Ascending aorta (tissue), 2 donors: ENCODE data around the gene CCDC50. TPM values are rescaled to one million over a fixed set of nuclear protein-coding genes. Genes with fewer than 3 reads are reported as not detected.

Experiments used
- DNase-seq, 2 donors: peaks; one replicate each; pipeline ENCODE4 v3.0.0-alpha.2; 2019; ENCODE audit warnings: low spot score in 2 of 2
- H3K27ac ChIP-seq, 2 donors: fragments of 200-600 bp; sonication (generic); one replicate each; pipeline ENCODE4 v1.5.1; 2016 to 2017; ENCODE audit warnings: mild to moderate bottlenecking in 1 of 2
- H3K27me3 ChIP-seq: fragments of 200-600 bp; sonication (generic); one replicate; pipeline ENCODE4 v1.5.1; 2017
- H3K36me3 ChIP-seq, 2 donors: fragments of 200-600 bp; sonication (generic); one replicate each; pipeline ENCODE4 v1.5.1; 2016
- H3K4me1 ChIP-seq, 2 donors: fragments of 200-600 bp; sonication (generic); one replicate each; pipeline ENCODE4 v1.5.1; 2016 to 2017; ENCODE audit warnings: mild to moderate bottlenecking in 1 of 2
- H3K4me3 ChIP-seq, 2 donors: fragments of 200-600 bp; sonication (generic); one replicate each; pipeline ENCODE4 v1.5.1; 2016 to 2017; ENCODE audit warnings: mild to moderate bottlenecking in 1 of 2
- H3K9me3 ChIP-seq, 2 donors: fragments of 200-600 bp; sonication (generic); one replicate each; pipeline ENCODE4 v1.5.1; 2016
- intact Hi-C: fragments of 100-400 bp; cut with DNase I; formaldehyde crosslinking; loops from one replicate; pipeline ENCODE4 v1.15.1; 2023
- total RNA-seq: library from RNA; depleted of rRNA; stranded (reverse); fragments of >200 nt; gene quantifications from one replicate; pipeline ENCODE4 v1.1.0, GENCODE V29; 2016
- TF ChIP-seq, protein P1 (sequence below), 3 experiments: fragments of 200-600 bp in 2 of 3; fragments of 450-650 bp in 1 of 3; sonication (generic) in 2 of 3; IDR thresholded peaks; one replicate each; pipeline ENCODE4 v1.5.1; 2016 to 2019; ENCODE audit warnings: antibody characterized with exemption in 3 of 3, mild to moderate bottlenecking in 1 of 3, moderate library complexity in 1 of 3

The CCDC50 gene
- total RNA-seq, 1 donor from 2014 or later, result 82.8 TPM

DNA sequence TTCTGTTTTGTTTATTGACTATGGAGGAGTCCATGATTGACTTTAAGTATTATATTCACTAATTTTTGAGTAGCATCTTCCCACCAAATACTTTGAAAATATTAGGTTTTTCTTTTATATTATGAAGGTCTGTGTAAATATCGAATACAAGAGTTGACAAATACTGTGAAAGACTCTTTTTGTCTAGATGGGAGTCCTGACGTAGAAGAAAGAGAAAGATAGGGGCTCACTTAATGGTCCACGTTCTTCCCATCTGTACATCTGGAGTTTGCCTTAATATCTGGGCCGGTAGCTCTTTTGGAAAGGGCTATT, 8.9 kb downstream of the CCDC50 start:
- H3K9me3 ChIP-seq, result no peaks in the 10 kb centered on the region
- no peak for DNase-seq
- no peak overlapping the region for H3K4me3 ChIP-seq
- H3K27ac ChIP-seq, result peak overlapping the region; percentile 45 to 60
- no peaks in the 10 kb centered on the region for H3K36me3 ChIP-seq
- intact Hi-C loops, result no loop called here
- H3K27me3 ChIP-seq, result no peaks in the 10 kb centered on the region
- TF ChIP-seq, protein P1, sequence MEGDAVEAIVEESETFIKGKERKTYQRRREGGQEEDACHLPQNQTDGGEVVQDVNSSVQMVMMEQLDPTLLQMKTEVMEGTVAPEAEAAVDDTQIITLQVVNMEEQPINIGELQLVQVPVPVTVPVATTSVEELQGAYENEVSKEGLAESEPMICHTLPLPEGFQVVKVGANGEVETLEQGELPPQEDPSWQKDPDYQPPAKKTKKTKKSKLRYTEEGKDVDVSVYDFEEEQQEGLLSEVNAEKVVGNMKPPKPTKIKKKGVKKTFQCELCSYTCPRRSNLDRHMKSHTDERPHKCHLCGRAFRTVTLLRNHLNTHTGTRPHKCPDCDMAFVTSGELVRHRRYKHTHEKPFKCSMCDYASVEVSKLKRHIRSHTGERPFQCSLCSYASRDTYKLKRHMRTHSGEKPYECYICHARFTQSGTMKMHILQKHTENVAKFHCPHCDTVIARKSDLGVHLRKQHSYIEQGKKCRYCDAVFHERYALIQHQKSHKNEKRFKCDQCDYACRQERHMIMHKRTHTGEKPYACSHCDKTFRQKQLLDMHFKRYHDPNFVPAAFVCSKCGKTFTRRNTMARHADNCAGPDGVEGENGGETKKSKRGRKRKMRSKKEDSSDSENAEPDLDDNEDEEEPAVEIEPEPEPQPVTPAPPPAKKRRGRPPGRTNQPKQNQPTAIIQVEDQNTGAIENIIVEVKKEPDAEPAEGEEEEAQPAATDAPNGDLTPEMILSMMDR (IDR thresholded peaks at IDR 0.05), result no peak
- H3K4me1 ChIP-seq, result peaks cover 0 to 51% of the 10 kb centered on the region in 2 donors

DNA sequence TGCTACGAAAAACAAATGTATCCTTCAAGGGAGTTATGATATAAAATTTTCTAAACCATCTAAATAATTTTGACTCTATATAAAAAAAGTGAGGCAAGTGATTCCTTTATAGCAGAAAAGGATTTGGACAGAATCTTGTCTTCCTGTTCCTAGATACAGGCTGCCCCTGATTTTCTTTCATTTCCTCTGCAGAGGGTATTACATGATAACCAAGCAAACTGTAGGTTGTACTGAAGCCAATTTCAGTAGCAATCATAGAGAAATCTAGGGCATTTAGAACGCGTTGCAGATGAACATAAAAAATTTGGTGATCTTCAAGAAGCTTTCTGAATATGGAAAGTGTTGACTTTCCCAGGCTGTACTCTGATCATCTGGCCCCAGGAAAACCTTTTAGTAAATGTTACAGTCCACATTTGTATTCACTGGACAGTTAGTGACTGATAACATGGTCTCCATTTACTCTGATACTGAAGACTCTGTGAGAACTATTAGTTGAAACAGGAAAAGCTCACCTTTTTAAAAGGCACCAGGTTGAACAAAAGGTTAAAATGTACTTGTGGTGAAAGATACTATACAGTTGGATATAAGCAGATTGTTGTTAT, 10.2 kb downstream of the CCDC50 start:
- DNase-seq, result no peak
- no peaks in the 10 kb centered on the region for H3K27me3 ChIP-seq
- no peaks in the 10 kb centered on the region for H3K9me3 ChIP-seq
- intact Hi-C loops, result no loop called here
- TF ChIP-seq, protein P1 (IDR thresholded peaks at IDR 0.05), result no peak
- peaks cover 0 to 56% of the 10 kb centered on the region in 2 donors for H3K4me1 ChIP-seq
- no peaks in the 10 kb centered on the region for H3K36me3 ChIP-seq
- no peak overlapping the region for H3K4me3 ChIP-seq
- no peak overlapping the region for H3K27ac ChIP-seq

DNA sequence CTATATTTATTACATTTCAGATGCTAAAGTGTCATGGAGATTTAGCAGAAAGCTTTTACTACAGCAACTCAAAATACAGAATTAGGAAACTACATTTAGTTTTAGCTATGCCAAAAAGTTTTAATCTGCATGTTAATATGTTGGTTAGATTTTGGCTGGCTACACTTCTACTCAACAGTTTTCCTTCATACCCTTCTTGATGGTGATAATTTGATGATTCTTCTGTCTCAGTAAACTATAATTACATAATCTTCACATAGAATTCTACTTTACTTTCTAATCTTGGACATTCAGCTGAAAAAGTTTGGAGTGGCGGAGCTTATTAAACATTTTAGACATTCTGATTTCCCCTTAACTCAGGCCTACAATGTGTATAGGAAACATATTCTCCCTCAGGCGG, 11.2 kb downstream of the CCDC50 start:
- DNase-seq, result no peak
- Histone ChIP-seq H3K27me3 (no peaks in the 10 kb centered on the region), H3K4me1 (peaks cover 0 to 50% of the 10 kb centered on the region in 2 donors), H3K36me3 (no peaks in the 10 kb centered on the region), H3K27ac (no peak overlapping the region), H3K9me3 (no peaks in the 10 kb centered on the region), H3K4me3 (no peak overlapping the region)
- intact Hi-C loops, result no loop called here
- TF ChIP-seq, protein P1 (IDR thresholded peaks at IDR 0.05), result no peak

DNA sequence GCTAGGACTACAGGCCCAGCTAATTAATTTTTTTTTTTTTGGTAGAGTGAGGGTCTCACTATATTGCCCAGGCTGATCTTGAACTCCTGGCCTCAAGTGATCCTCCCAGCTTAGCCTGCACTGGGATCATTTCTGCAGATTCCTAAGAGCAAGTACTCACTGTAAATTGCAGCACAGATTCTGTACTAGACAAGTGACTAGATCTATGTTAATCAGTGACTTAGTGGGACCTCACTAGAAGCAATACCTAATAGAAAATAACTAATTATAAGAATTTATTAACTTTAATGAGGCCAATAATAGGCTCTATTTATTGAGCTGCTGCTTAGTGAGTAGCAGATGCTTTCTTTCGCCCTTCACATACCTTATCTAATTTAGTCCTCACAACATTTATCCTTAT, 11.8 kb downstream of the CCDC50 start:
- H3K27me3 ChIP-seq, result no peaks in the 10 kb centered on the region
- peak overlapping the region; percentile 61 to 62 for H3K27ac ChIP-seq
- H3K4me1 ChIP-seq, result peaks cover 0 to 47% of the 10 kb centered on the region in 2 donors
- TF ChIP-seq, protein P1 (IDR thresholded peaks at IDR 0.05), result no peak
- no peaks in the 10 kb centered on the region for H3K36me3 ChIP-seq
- H3K9me3 ChIP-seq, result no peaks in the 10 kb centered on the region
- DNase-seq, result no peak
- no peak overlapping the region for H3K4me3 ChIP-seq
- intact Hi-C loops, result no loop called here

DNA sequence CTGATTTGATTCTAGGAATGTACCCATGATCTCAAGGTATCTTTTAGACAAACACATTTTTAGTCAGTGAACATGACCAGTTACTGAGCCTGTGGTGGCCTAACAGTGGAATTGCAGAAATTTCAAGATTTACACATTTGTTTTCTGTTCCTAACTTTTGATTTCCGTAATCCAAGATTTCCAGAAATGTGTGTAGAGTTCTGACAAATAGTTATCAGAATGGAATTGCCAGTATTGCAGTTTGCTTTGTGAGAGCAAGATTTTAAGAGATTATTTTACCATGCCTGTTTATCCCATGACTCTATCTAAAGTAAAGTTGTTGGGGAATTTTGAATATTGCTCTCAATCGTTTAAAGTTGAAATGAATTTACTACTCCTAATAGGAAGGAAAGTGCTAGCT, 12.8 kb downstream of the CCDC50 start:
- no peaks in the 10 kb centered on the region for H3K9me3 ChIP-seq
- no peaks in the 10 kb centered on the region for H3K36me3 ChIP-seq
- intact Hi-C loops, result no loop called here
- no peaks in the 10 kb centered on the region for H3K27me3 ChIP-seq
- H3K4me1 ChIP-seq, result peaks cover 0 to 44% of the 10 kb centered on the region in 2 donors
- peak overlapping the region in 1 of 2 donors; percentile 17 for H3K4me3 ChIP-seq
- H3K27ac ChIP-seq, result peak overlapping the region; percentile 61 to 62
- TF ChIP-seq, protein P1 (IDR thresholded peaks at IDR 0.05), result no peak
- no peak for DNase-seq

DNA sequence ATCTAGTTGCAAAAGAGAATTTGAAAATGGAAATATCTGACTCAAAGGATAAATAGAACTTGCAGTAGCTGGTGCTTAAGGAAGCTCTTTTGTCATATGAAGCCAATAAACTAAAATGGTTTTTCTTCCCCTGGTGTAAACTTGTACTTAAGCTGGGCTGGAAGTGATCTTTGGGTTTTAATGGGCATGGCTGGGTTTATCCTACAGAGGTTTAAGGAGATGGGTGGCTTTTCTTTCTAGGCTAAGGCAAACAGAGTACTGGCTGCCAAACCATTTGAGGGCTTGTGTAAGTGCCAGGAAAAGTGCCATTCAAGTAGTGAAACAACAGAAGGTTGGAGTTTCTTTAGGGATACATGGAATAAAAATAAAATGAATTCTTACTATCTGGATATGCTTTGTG, 13.2 kb downstream of the CCDC50 start:
- TF ChIP-seq, protein P1 (IDR thresholded peaks at IDR 0.05), result no peak
- Histone ChIP-seq H3K4me1 (peaks cover 0 to 44% of the 10 kb centered on the region in 2 donors), H3K27me3 (no peaks in the 10 kb centered on the region), H3K4me3 (no peak overlapping the region), H3K27ac (peak overlapping the region; percentile 61 to 62), H3K36me3 (no peaks in the 10 kb centered on the region), H3K9me3 (no peaks in the 10 kb centered on the region)
- no peak for DNase-seq
- intact Hi-C loops, result no loop called here
